Melanocyte of skin (primary cell): ENCODE data around the gene TAGLN3. TPM values are rescaled to one million over a fixed set of nuclear protein-coding genes. Genes with fewer than 3 reads are reported as not detected.

Source experiments
- total RNA-seq, 2 donors: library from RNA; depleted of rRNA; stranded (reverse); fragments of >200 nt; gene quantifications; 2 replicates each; pipeline ENCODE4 v1.2.3, GENCODE V29; 2012

Gene TAGLN3
- 1 to 10 TPM in 1 of 2 donors, not detected in 1; 1.4 TPM for total RNA-seq

DNA sequence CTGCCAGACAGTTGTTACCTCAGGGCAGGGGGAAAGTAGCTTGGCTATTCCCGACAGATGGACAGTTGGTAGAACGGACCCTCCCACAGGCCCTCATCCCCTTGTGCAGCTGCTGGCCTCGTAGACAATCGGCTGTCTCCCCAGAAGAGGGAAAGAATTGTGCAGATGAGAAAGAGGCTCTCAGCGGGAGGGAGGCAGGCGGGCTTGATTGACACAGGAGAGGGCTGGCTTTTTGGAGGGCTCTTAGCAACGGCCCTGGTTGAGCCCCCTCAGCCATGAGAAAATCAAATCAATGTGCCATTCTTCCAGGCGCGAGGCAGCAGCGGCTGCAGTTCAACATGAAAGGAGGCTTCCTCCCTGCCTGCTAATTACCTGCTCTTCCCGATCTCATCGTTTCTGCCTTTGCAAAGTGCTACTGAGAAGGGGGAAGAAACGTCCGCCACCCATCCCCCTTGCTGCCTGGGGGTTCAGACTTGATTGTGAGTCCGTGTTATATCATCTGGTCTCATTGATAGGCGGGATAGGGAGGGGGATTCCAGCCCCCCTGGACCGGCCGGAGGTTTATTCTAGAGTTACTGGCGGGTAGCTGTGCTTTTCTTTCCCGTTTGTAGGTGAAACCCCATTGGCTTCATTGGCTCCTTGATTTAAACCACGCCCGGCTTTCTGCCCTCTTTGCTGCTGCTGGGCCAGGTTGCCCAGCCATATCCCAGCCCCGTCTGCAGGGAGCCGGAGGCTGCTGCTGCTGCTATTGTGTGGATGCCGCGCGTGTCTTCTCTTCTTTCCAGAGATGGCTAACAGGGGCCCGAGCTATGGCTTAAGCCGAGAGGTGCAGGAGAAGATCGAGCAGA is at the start of gene TAGLN3:
Gene TAGLN3 (plus strand): TSS at position 287 of the 848 bp plus-strand sequence. CDS start 501 bp downstream, at position 788.

DNA sequence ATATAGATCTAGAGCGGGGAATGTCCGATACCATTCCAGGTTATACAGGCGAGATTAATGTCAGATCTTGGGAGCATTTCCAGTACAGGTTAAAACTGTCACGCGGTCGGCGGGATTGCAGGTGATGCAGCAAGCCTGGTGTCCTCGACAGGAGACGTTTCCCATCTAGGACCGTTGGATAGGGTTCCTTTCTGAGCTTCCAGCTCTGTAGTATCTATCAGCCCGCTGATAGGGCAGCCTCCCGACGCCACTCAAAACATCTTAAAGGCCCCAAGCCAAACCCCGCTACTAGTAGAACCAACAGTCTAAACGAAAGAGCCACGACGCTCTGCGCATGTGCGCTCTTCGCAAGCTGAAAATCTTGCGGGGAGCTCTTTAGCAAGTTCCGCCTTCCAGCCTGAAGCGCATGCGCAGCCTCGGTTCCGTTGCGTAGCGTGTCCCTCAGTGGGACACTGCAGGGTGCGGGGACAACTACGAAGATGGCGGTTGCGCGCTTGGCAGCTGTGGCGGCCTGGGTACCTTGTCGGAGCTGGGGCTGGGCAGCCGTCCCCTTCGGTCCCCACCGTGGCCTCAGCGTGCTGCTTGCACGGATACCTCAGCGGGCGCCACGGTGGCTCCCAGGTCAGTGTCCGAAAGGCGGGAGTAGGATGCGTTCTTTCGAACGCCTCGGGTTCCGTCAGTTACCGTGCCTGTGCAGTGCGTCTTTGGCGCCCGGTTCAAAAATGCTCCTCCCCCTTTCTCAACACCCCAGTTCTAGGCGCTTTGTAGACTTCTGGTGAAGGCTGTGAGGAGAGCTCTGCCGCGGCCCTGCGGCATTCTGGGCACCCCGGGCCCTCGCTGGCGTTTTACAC is 19.9 kb upstream of the TAGLN3 start, which contains the start of gene ABHD10:
Gene ABHD10 (plus strand): TSS at position 444 of the 851 bp plus-strand sequence. CDS start 36 bp downstream, at position 480.

DNA sequence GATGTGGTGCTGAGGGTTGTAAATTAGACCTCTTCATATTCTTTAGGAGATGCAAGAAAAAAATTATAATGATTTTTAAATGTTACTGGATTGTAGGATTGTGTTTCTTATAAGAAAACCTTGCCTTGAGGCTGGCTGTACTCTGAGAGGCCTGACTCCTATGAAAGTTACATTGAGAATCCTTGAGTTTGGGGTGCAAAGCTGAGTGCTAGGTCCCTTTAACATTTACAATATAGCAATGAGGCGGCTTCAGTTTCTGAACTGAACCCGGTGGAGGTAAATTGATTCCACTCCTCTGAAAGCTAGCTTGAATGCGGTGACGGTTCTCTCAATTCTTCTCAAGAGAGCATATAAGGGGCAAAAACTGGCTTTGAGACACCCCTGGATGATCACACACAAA is 35.7 kb downstream of the TAGLN3 start, which contains the start of gene TMPRSS7:
Gene TMPRSS7 (plus strand): TSS at position 301 of the 400 bp plus-strand sequence. CDS start 110 bp downstream, outside the sequence.

Other genes with a start within 250 kb of the TAGLN3 start
- gene PHLDB2, start 139.7 kb upstream of the TAGLN3 start, total RNA-seq = 100 to 1,000 TPM in 1 of 2 donors, 10 to 100 TPM in 1; 73.6 to 116 TPM
- 10 to 100 TPM; 50.0 to 68.1 TPM for gene ABHD10, start 19.9 kb upstream of the TAGLN3 start, total RNA-seq
- gene TMPRSS7, start 35.8 kb downstream of the TAGLN3 start, total RNA-seq = not detected
- 10 to 100 TPM; 12.4 to 18.0 TPM for gene C3orf52, start 87.5 kb downstream of the TAGLN3 start, total RNA-seq
- not detected for gene GCSAM, start 134.3 kb downstream of the TAGLN3 start, total RNA-seq